Measurements from ENCODE around the gene PLCH1.
"Not testable (repeated sequence)": the region's sequence is repeated elsewhere in the genome, so short reads cannot be mapped to it uniquely, and the experiment has no call there.

Gene PLCH1

DNA sequence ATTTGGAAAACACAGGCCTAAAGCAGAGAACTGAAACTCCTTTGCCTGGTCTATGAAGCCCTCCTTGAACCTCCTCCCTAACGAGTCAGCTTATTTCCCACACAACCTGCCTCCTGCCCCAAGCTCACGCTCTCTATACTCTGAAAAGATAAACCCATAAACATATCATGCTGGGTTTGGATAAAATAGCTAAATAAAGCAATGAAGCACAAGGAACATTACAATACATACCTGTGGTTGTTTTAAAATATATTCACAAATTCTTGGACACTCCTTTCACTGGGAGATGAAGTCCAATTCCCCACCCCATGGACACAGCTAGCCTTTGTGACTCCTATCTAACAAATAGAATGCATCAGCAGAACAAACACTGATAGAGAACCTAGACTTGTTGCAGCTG lies 98.2 kb downstream of the PLCH1 start:
- DNase-seq (ENCODE audit: low read depth, low spot score), result no peak

DNA sequence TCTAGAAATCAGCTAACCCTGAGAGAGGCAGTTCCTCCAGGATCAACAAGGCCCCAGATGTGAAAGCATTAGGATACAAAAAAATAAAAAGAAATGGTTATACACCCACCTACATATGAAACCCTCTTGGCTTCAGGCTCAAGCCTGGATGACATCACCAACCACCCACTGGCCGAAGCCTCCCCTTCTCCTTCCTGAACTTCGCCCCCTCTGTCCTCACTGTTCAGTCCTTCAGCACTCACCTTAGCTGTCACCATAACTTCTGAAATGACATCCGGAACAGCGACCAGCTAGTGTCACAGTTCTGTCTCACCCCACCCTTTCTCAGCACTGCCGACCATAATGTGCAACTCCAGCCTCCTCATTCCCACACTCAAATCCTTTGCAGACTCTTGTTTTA lies 98.7 kb downstream of the PLCH1 start:
- DNase-seq (ENCODE audit: low read depth, low spot score), result no peak

GRCh38 chr3:155643581-155644165 lies 101.2 kb downstream of the PLCH1 start:
- no peak for DNase-seq (ENCODE audit: low read depth, low spot score)

- no peak for DNase-seq (ENCODE audit: low read depth, low spot score)
Measured at GRCh38 chr3:155641956-155642355, 102.9 kb downstream of the PLCH1 start.

DNA sequence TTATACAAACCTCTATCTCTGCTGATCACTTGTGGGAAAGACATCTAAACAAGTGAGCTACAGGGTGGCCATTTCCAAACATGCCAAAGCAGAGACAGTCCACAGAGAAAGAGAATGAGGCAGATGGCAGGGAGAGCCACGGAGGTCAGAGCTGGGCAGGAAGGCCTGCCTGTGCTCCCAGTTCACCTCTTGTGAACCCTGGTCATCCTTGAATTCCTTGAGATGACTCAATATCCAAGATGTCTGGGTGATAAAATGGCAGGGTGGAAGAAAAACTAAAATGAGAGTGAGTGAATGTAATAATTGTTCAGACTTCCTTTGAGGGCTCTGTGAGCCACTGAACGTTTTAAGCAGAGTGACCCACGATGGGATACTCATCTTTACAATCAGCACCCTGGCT lies 104.8 kb downstream of the PLCH1 start:
- DNase-seq (ENCODE audit: low read depth, low spot score), result no peak

DNA sequence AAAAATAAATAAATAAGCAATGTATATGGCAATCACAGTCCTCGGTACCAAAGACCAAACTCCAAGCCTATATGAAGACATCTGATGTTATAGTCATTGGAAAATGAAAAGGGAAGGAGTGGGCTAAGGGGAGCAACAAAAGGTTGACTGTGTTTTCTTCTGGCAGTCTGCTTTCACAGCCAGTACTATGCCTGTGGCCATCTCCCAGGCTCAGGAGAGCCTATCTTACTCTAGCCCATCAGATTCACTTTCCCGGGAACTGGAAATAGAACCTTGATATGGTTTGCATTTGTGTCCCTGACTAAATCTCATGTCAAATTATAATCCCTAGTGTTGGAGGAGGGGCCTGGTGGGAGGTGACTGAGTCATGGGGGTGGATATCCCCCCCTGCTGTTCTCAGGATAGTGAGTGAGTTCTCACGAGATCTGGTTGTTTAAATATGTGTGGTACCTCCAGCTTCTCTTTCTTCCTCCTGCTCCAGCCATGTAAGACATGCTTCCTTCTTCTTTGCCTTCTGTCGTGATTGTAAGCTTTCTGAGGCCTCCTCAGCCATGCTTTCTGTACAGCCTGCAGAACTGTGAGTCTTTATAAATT lies 105.3 kb downstream of the PLCH1 start:
- DNase-seq (ENCODE audit: low read depth, low spot score), result no peak

DNA sequence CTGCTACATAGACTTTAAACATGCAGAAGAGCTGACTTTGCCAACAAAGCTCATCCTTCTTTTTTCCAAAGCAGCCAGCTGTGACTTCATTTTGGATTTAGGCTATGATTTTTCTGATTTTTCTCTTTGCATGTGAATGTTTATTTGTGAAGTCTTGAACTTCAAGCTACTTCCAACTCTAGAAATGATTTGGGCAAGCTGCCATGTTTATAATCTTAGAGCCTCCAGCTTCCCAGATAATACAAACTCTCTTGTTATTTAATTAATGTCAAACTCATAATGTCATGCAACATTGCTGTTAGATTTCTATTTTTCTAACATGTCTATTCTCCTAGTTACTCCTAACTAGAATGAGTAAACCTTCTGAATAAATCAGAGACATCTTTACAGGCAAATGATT lies 106.4 kb downstream of the PLCH1 start:
- DNase-seq (ENCODE audit: low read depth, low spot score), result not testable (repeated sequence)

- DNase-seq (ENCODE audit: low read depth, low spot score), result no peak
Measured at GRCh38 chr3:155637567-155637966, 107.3 kb downstream of the PLCH1 start.

- no peak for DNase-seq (ENCODE audit: low read depth, low spot score)
Measured at GRCh38 chr3:155635056-155635455, 109.8 kb downstream of the PLCH1 start.

GRCh38 chr3:155634121-155634719 lies 110.7 kb downstream of the PLCH1 start:
- no peak for DNase-seq (ENCODE audit: low read depth, low spot score)

DNA sequence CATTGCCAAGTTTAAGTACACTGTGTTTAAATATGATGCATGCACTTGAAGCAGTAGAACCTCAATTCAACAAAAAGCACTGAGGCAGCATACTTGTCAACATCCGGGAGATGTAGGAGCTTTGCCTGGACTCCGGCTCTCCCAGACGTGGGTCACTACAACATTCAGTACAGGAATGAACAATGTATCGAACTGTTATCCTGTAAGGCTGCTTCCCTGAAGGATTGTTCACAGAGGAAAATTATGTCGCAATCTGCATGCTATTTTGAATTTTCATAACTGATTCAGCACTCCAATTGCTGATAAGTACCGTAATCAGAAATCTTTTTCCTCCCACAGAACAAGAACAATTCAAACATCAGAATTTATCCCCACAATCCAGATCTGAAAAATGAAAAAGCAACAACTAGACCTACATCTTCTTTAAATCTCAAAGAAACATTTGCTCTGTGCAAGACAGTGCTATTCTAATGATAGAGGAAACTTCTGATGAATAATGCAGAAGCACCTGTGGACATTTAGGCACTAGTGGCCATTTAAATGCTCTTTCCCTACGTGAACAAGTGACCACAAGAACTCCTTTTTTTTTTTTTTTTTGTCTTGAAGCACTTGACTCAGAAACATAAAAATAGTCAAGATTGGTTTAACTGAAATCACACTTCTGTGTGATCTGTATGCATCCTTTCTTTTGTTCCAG lies 113.4 kb downstream of the PLCH1 start:
- no peak for DNase-seq (ENCODE audit: low read depth, low spot score)

- DNase-seq (ENCODE audit: low read depth, low spot score), result no peak
Measured at GRCh38 chr3:155629556-155629955, 115.3 kb downstream of the PLCH1 start.

DNA sequence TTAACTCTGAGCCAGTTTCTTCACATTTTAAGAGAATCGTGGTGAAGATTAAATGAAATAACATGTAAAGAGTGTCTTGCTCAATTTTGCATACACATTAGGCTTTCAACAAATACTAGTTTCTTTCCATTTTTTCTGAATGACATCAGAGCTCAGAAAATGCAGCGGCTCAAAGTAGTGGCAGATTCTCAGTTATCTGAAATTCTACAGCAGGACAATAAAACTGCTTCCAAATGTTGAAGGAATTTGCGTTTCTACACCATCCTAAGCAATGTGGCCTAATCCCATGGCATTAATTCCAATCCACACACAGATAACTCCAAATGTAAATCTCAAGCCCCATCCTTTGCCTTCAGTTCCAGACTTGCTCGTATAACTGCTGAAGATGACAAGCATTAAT lies 115.8 kb downstream of the PLCH1 start:
- DNase-seq (ENCODE audit: low read depth, low spot score), result no peak

- not testable (repeated sequence) for DNase-seq (ENCODE audit: low read depth, low spot score)
Measured at GRCh38 chr3:155622647-155623046, 122.2 kb downstream of the PLCH1 start.

GRCh38 chr3:155620552-155620951 lies 124.3 kb downstream of the PLCH1 start:
- not testable (repeated sequence) for DNase-seq (ENCODE audit: low read depth, low spot score)

- DNase-seq (ENCODE audit: low read depth, low spot score), result no peak
Measured at GRCh38 chr3:155619118-155619915, 125.6 kb downstream of the PLCH1 start.

GRCh38 chr3:155618543-155618942 lies 126.3 kb downstream of the PLCH1 start:
- no peak for DNase-seq (ENCODE audit: low read depth, low spot score)

DNA sequence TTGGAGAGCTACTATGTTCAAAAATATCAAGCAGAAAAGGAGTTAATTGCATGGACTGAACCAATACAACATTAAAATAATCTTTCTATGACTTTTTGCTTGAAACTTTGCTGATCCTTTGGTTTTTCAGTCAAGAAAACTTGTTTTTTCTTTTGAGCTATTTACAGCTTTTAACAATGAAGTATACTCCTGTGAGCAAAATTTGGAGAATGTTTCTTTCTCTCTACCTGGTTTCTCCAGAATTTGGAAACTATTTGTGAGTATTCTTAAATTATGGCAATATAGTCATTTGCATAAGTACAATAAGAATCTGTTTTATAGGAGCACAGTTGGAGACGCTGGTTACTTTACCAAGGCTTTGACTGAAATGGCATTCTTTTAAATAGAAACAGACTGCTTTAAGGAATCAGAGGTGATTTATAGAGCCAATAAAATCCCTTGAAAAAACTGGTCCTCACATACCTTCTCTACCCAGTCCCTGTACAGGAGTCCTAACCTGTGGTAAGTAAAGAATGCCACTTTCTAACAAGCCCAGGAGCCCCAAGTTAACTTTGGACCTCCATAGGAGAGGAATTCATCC lies 127.4 kb downstream of the PLCH1 start:
- no peak for DNase-seq (ENCODE audit: low read depth, low spot score)

GRCh38 chr3:155615141-155615540 lies 129.7 kb downstream of the PLCH1 start:
- DNase-seq (ENCODE audit: low read depth, low spot score), result not testable (repeated sequence)

GRCh38 chr3:155614410-155614809 lies 130.5 kb downstream of the PLCH1 start:
- DNase-seq (ENCODE audit: low read depth, low spot score), result not testable (repeated sequence)

DNA sequence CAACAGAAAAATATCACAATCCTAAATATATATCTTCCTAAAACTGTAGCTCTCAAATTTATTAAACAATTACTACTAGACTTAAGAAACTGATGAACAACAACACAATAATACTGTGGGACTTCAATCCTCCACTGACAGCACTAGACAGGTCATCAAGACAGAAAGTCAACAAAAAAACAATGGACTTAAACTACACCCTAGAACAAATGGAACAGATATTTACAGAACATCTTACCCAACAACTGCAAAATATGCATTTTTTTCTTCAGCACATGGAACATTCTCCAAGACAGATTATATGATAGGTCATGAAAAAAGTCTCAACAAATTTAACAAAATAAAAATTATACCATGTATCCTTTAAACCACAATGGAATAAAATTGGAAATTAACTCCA lies 133.4 kb downstream of the PLCH1 start:
- no peak for DNase-seq (ENCODE audit: low read depth, low spot score)

DNA sequence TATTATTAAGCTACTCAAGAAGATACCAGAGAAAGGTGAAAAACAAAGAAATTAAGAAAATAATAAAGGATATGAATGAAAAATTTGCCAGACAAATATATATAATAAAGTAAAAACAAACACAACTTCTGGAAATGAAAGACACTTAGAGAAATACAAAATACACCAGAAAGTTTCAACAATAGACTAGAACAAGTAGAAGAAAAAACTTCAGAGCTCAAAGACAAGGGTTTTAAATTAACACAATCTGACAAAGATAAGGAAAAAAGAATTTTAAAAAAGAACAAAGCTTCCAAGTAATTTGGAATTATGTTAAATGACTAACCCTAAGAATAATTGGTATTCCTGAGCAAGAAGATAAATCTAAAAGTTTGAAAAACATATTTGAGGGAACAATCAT lies 135.3 kb downstream of the PLCH1 start:
- no peak for DNase-seq (ENCODE audit: low read depth, low spot score)
